Stimulated activated CD8-positive, alpha-beta memory T cell treated with anti-CD3 and anti-CD28 coated beads, Interleukin-7, amount 100 ng/mL, for 48 hours (primary cell): Measurements from ENCODE around the gene MAML2.
"Not testable (repeated sequence)": the region's sequence is repeated elsewhere in the genome, so short reads cannot be mapped to it uniquely, and the experiment has no call there.

Source experiments
- DNase-seq, 2 donors: peaks; one replicate each; pipeline ENCODE4 v3.0.0-alpha.2; 2020; ENCODE audit warnings: low read depth in 1 of 2; ENCODE audit errors: extremely low read depth in 1 of 2

The MAML2 gene

GRCh38 chr11:96293598-96294021 is 49.4 kb downstream of the MAML2 start:
- no peak for DNase-seq

GRCh38 chr11:96293109-96293508 is 49.9 kb downstream of the MAML2 start:
- DNase-seq, result no peak

GRCh38 chr11:96292291-96293010 is 50.5 kb downstream of the MAML2 start:
- no peak for DNase-seq

- no peak for DNase-seq
These were observed 52.4 kb downstream of the MAML2 start for GRCh38 chr11:96290631-96291030.

GRCh38 chr11:96290031-96290430 is 53.0 kb downstream of the MAML2 start:
- DNase-seq, result no peak

- DNase-seq, result no peak
These were observed 54.1 kb downstream of the MAML2 start for GRCh38 chr11:96288915-96289314.

GRCh38 chr11:96287822-96288439 is 55.1 kb downstream of the MAML2 start:
- no peak for DNase-seq

GRCh38 chr11:96285985-96286384 is 57.0 kb downstream of the MAML2 start:
- DNase-seq, result not testable (repeated sequence)

- DNase-seq, result no peak
These were observed 58.1 kb downstream of the MAML2 start for GRCh38 chr11:96284917-96285316.

- DNase-seq, result no peak
These were observed 58.6 kb downstream of the MAML2 start for GRCh38 chr11:96284401-96284800.

- DNase-seq, result no peak
These were observed 60.3 kb downstream of the MAML2 start for GRCh38 chr11:96282625-96283220.

- no peak for DNase-seq
These were observed 62.6 kb downstream of the MAML2 start for GRCh38 chr11:96280444-96280843.

GRCh38 chr11:96279896-96280290 is 63.1 kb downstream of the MAML2 start:
- no peak for DNase-seq

GRCh38 chr11:96279018-96279895 is 63.7 kb downstream of the MAML2 start:
- DNase-seq, result no peak

- no peak for DNase-seq
These were observed 64.7 kb downstream of the MAML2 start for GRCh38 chr11:96278039-96278897.

- DNase-seq, result no peak
These were observed 65.3 kb downstream of the MAML2 start for GRCh38 chr11:96277696-96278038.

- DNase-seq, result no peak
These were observed 66.2 kb downstream of the MAML2 start for GRCh38 chr11:96276836-96277235.

- DNase-seq, result no peak
These were observed 67.0 kb downstream of the MAML2 start for GRCh38 chr11:96275801-96276594.

GRCh38 chr11:96273507-96273906 is 69.5 kb downstream of the MAML2 start:
- no peak for DNase-seq
